Glomerular visceral epithelial cell (primary cell): ENCODE results near the gene CFAP300.

ENCODE experiments used
- DNase-seq: peaks from one replicate; pipeline ENCODE4 v3.0.0-alpha.2; 2016; ENCODE audit errors: extremely low spot score

Gene CFAP300

DNA sequence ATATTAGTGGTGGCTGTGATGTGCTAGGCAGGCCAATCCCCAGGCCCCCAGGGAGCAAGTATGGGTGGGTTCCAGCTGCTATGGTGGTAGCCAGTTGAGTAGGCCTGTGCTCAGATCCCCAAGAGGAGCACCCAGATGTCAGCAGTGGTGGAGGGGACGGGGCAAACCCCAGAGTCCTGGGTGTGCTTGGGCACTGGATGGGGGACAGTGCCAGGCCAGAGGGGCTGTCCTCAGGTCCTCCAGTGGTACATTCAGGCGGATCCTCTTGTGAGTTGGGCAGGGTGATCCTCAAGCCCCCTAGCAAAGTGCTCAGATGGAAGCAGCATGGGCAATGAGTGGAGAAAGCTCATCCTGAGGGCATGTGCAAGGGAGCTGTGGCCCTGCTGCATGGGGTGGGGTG lies 26.0 kb downstream of the CFAP300 start:
- no peak for DNase-seq

DNA sequence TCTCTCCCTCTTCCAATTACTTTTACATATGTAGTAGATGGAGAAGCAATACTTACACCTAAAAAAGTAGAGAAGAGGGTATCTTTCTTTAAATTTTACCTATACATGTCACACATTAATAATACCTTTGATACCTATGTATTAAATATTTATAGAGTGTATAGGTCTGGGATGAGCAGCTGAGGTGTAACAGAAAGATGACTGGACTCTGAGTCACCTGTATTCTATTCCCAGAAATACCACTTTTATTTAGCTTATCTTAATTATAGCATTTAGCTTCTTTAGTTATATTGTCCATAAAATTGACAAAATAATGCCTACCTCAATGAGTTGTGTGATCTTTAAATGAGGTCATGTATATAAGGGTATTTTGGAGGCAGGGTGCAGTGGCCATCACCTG lies 32.4 kb downstream of the CFAP300 start:
- DNase-seq: no peak

DNA sequence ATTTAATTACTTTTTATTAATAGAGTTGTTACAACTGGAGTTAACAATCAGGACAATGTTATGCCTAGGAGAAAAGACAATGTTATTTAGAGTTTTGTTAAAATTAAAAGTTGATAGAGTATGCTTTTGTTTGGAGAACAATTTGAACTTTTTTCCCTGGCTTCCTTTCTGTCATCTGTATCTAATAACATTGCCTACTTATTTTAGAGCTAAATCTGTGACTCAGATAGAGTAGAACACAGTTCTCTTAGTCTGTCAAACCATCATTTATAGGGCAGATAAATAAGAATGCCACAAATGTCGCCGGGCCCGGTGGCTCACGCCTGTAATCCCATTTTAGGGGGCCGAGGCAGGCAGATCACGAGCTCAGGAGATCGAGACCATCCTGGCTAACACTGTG lies 34.1 kb downstream of the CFAP300 start:
- DNase-seq: no peak

GRCh38 chr11:102085864-102086551 lies 38.8 kb downstream of the CFAP300 start:
- no peak for DNase-seq

DNA sequence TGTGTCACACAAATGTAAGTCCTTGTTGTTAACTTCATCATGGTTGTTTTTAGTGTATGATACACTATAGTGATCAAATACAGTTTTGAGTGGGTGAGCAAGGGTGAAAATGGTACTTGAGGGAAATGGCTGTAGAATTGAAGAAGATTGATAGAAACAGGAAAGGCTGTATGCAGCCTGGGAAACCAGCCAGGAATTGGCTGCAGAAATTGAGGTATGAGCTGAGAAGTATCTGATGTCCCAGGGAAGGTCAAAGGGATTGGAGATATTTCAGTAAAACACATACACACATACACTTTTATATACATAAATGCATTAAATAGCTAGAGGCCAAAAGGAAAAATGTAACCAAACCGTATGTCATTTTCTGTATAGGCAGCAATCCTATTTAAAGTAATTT lies 49.9 kb downstream of the CFAP300 start:
- DNase-seq: no peak

- no peak for DNase-seq
These were observed 52.5 kb downstream of the CFAP300 start for GRCh38 chr11:102099755-102100154.

DNA sequence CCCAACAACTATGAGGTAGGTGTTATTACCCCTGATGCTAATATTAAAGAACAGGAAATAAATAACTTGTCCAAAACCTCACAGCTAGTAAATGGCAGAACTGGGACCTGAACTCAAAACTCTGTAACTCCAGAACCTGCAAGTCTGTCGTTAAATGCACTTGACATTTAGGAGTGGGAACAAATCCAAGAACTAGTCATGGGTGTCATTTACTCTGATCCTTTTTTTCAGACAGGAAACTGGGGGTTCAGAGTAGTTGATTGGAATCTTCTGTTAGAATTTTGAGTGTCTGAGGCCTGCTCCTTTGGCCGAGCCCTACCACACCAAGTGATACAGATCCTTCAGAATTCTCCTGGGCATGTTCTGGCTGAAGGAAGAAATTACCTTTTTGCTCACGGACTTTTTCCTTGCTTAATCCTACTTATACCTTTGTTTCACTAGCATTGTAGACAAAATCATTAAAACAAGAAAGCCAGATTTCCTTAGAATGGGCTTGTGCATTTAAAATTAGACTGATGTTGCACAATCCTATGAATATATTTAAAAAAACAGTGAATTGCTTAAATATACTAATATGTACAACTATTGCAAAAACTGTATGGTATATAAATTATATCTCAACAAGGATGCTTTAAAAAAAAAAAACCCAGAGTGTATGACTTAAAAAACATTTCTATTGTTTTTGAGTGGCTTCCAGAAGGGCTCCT lies 61.6 kb downstream of the CFAP300 start:
- no peak for DNase-seq

- peak; percentile 89 for DNase-seq
These were observed 62.9 kb downstream of the CFAP300 start, which contains the start of gene YAP1 for GRCh38 chr11:102109896-102110760. Gene YAP1 (plus strand): TSS chr11:102110447. CDS start chr11:102110849, 402 bp downstream.

DNA sequence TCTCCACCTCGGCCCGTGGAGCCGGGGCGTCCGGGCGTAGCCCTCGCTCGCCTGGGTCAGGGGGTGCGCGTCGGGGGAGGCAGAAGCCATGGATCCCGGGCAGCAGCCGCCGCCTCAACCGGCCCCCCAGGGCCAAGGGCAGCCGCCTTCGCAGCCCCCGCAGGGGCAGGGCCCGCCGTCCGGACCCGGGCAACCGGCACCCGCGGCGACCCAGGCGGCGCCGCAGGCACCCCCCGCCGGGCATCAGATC lies 63.4 kb downstream of the CFAP300 start:
- DNase-seq: no peak

DNA sequence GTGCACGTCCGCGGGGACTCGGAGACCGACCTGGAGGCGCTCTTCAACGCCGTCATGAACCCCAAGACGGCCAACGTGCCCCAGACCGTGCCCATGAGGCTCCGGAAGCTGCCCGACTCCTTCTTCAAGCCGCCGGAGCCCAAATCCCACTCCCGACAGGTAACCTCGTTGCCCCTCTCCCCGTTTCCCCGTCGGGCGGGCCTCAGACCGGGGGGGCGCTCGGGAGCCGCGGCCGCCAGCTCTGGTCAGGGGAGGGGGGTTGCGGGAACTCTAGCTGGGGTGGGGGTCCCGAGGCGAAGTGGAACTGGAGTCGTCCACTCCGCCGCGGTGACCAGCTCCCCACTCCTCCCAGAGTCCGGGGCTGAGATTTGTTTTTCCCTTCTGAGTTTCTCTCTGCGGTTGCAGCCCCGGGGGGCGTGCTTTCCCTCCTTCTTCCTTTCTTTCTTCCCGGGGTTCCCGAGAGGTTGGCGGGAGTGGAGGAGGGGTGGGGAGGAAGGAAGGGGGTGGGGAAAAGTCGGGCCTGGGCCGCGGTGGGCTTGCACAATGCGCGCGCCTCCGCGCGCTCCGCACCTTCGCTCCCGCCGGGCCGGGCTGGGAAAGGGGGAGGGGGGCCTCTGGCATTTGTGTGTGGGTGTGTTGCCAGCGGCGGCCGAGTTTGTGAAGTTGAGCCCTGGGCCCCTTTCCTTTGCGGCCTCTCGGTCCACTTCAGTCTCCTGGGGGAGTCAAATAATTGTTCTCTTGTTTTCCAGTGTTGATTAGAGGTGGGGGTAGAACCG lies 64.0 kb downstream of the CFAP300 start:
- peak; percentile 85 for DNase-seq

- DNase-seq: peak; percentile 83
These were observed 64.7 kb downstream of the CFAP300 start for GRCh38 chr11:102111787-102112508.

- DNase-seq: peak; percentile 15
These were observed 65.2 kb downstream of the CFAP300 start for GRCh38 chr11:102112509-102112821.

DNA sequence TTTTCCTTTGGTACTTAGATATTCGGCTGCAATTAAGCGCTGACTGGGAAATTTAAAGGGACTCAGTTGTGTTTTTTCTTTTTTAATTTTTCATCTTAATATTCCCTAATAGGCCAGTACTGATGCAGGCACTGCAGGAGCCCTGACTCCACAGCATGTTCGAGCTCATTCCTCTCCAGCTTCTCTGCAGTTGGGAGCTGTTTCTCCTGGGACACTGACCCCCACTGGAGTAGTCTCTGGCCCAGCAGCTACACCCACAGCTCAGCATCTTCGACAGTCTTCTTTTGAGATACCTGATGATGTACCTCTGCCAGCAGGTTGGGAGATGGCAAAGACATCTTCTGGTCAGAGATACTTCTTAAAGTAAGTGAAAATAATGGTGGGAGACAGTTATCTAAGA lies 66.8 kb downstream of the CFAP300 start:
- peak; percentile 17 for DNase-seq

DNA sequence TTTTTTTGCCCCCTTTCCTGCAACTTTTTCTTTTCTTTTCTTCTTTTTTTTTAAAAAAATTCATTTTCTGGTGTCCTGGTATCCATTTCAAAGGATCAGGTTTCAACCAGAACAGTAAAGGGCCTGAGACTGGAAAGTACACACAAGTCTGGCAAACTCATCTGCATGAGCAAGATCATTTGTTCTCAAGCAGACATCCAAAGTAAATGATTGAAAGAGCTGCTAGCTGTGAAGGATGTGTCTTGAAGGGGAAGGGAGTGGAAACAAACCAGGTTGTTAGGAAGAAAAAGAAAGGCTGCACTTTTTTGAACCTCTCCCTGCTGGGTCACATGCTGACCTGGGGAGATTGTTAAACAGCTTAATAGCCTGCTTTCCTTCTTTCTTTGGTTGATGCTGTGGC lies 68.3 kb downstream of the CFAP300 start:
- peak; percentile 84 for DNase-seq

GRCh38 chr11:102116453-102117205 lies 69.4 kb downstream of the CFAP300 start:
- DNase-seq: no peak

GRCh38 chr11:102117472-102118113 lies 70.4 kb downstream of the CFAP300 start:
- no peak for DNase-seq

DNA sequence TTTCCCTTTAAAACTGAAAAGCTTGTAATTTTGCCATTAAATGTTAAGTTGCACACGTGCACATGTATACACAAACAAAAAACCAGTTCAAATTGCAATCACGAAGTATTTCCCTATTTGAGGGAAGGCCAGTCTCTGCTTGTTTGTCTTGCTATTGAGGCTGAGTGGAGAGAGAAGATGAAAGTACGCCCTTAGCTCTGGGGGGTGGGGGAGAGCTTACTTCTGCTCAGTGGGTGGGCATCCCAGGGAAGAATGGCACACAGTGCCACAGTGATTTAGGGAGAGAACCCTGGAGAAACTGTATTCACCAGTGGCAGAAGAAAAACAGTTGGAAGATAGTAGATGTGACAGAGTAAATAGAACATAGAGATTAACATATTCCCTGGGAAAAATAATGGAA lies 71.7 kb downstream of the CFAP300 start:
- no peak for DNase-seq

GRCh38 chr11:102119997-102120396 lies 72.8 kb downstream of the CFAP300 start:
- DNase-seq: no peak

GRCh38 chr11:102120437-102120973 lies 73.3 kb downstream of the CFAP300 start:
- no peak for DNase-seq

DNA sequence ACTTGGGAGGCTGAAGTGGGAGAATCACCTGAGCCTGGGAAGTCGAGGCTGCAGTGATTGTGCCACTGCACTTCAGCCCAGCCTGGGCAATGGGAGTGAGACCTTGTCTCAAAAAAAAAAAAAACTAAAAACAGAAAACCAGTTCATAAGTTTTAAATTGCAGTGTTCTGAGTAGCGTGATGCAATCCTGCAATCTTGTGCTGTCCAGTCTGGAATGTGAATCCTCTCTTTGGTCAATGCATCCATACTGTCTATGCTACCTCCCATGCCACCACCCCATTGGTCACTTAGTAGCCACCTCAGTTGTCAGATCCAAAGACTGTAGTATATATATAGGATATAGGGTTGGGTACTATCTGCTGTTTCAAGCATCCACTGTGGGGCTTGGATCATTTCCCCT lies 74.1 kb downstream of the CFAP300 start:
- no peak for DNase-seq
